ENCODE results near the gene SPNS2. TPM values are rescaled to one million over a fixed set of nuclear protein-coding genes. Genes with fewer than 3 reads are reported as not detected.

The SPNS2 gene
- total RNA-seq, 1 experiment from 2014 or later = 0.33 TPM

DNA sequence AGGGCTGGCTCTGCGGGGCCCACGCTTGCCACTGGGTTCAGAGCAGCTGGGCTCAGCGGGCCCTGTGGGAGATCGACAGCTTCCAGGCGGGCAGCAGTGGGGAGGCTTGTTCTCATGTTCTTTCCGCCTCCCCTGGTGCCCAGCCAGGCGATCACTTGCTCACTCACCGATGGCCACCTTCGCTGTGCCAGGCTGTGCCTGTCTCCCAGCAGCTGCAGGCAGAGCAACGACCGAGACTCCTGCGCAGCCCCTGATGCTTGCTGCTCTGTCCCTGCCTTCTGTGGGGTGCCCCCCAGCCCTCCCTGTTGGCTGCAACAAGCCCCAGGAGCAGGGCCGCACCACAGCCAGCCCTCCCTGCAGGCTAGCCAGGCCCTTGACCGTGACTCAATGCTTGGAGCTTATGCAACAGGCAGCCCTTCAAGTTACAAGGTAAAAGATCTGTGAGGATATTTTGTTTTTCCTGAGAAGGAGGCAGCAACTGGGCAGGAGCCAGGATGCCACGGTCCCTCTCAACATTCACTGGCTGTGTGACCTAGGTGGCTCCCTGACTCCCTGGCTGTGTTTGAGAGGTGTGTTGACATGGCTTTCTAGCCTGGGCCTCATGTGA is 9.6 kb upstream of the SPNS2 start:
- no peaks in the 10 kb centered on the region for H3K9me3 ChIP-seq (ENCODE audit: control insufficient read depth, low read depth, low read length)
- no peak overlapping the region for H2BK15ac ChIP-seq (ENCODE audit: low read depth, low read length)
- no peaks in the 10 kb centered on the region; a peak in 3 of 5 replicates for H3K9me3 Mint-ChIP-seq
- H3K23me2 ChIP-seq (ENCODE audit: insufficient read length, low read depth, low read length, poor library complexity, severe bottlenecking) = no peaks in the 10 kb centered on the region
- WGBS (ENCODE audit: extremely low coverage, insufficient read length, low lambda C conversion rate) = no CpG with 5 or more reads among the region's 15 CpGs
- H2AK5ac ChIP-seq (ENCODE audit: insufficient read length, low read length) = no peak overlapping the region
- H4K5ac ChIP-seq (ENCODE audit: insufficient read length, low read depth, low read length) = no peak overlapping the region
- no peak overlapping the region for H3K4me2 ChIP-seq (ENCODE audit: insufficient read depth, insufficient read length, low read length)
- H2BK20ac ChIP-seq (ENCODE audit: low read depth, low read length, poor library complexity, severe bottlenecking) = no peak overlapping the region
- no peak overlapping the region for H2BK12ac ChIP-seq (ENCODE audit: insufficient read length, low read depth, low read length)
- H3K14ac ChIP-seq (ENCODE audit: insufficient read depth, low read length) = no peak overlapping the region
- TF ChIP-seq, protein P1, sequence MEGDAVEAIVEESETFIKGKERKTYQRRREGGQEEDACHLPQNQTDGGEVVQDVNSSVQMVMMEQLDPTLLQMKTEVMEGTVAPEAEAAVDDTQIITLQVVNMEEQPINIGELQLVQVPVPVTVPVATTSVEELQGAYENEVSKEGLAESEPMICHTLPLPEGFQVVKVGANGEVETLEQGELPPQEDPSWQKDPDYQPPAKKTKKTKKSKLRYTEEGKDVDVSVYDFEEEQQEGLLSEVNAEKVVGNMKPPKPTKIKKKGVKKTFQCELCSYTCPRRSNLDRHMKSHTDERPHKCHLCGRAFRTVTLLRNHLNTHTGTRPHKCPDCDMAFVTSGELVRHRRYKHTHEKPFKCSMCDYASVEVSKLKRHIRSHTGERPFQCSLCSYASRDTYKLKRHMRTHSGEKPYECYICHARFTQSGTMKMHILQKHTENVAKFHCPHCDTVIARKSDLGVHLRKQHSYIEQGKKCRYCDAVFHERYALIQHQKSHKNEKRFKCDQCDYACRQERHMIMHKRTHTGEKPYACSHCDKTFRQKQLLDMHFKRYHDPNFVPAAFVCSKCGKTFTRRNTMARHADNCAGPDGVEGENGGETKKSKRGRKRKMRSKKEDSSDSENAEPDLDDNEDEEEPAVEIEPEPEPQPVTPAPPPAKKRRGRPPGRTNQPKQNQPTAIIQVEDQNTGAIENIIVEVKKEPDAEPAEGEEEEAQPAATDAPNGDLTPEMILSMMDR (conservative IDR thresholded peaks at IDR 0.05) = no peak
- no peak overlapping the region for H3K4me3 Mint-ChIP-seq
- H3K23ac ChIP-seq (ENCODE audit: insufficient read length, low read depth, low read length) = no peak overlapping the region
- no peak overlapping the region for H3K56ac ChIP-seq (ENCODE audit: insufficient read length, low read depth, low read length)
- peaks cover 3% of the 10 kb centered on the region for H4K20me1 ChIP-seq (ENCODE audit: control insufficient read depth, insufficient read depth, insufficient read length)
- no peaks in the 10 kb centered on the region for H3K79me2 ChIP-seq (ENCODE audit: insufficient read depth, low read length)
- no peak overlapping the region for H3K27ac Mint-ChIP-seq
- no peak overlapping the region for H4K8ac ChIP-seq (replicated peaks; ENCODE audit: insufficient read length, low read depth, low read length)
- H3K79me1 ChIP-seq (ENCODE audit: insufficient read depth, low read depth, low read length, poor library complexity, severe bottlenecking) = no peaks in the 10 kb centered on the region
- no peak for DNase-seq
- H3K4me1 Mint-ChIP-seq = peaks cover 18 to 22% of the 10 kb centered on the region in 2 experiments
- H3K9ac ChIP-seq (ENCODE audit: extremely low read depth, insufficient read length, low read length) = no peak overlapping the region
- no peak overlapping the region for H2AFZ ChIP-seq (ENCODE audit: low read length)
- no peaks in the 10 kb centered on the region for H3K4me1 ChIP-seq (ENCODE audit: insufficient read depth, low read length)
- H3K27me3 Mint-ChIP-seq (ENCODE audit: low read depth) = peaks cover 11% of the 10 kb centered on the region
- H3K18ac ChIP-seq (ENCODE audit: insufficient read length, low read depth, low read length) = no peak overlapping the region
- H3K4ac ChIP-seq (ENCODE audit: low read depth, low read length) = no peak overlapping the region
- no peak overlapping the region for H2BK5ac ChIP-seq (ENCODE audit: insufficient read length, low read length)
- no peaks in the 10 kb centered on the region for H3K36me3 Mint-ChIP-seq (ENCODE audit: insufficient read depth in 1 of 3, low read depth in 3 of 3)
- H3K27me3 ChIP-seq (ENCODE audit: insufficient read depth, low read length) = no peaks in the 10 kb centered on the region
- no peak overlapping the region for H2BK120ac ChIP-seq (ENCODE audit: low read depth, low read length, poor library complexity, severe bottlenecking)
- no peak overlapping the region for H4K91ac ChIP-seq (ENCODE audit: insufficient read length, low read depth, low read length)
- H3T11ph ChIP-seq (ENCODE audit: low read length) = no peak overlapping the region
- H3K27ac ChIP-seq (ENCODE audit: insufficient read length, low read depth, low read length) = no peak overlapping the region
